Measurements from ENCODE around the gene CD300E.

Gene CD300E

GRCh38 chr17:74561586-74561985 lies 62.0 kb downstream of the CD300E start:
- no peak for DNase-seq
